ENCODE results near the gene CFAP65. TPM values are rescaled to one million over a fixed set of nuclear protein-coding genes. Genes with fewer than 3 reads are reported as not detected.
A peak's percentile ranks its signal among the peaks of the same experiment; 100 is the strongest.

The CFAP65 gene
- total and polyA plus RNA-seq, 2 of the 13 experiments (the other 11 are each of a cell fraction or from before 2014, with no cell fraction given): 0.05 TPM; not detected in 1

DNA sequence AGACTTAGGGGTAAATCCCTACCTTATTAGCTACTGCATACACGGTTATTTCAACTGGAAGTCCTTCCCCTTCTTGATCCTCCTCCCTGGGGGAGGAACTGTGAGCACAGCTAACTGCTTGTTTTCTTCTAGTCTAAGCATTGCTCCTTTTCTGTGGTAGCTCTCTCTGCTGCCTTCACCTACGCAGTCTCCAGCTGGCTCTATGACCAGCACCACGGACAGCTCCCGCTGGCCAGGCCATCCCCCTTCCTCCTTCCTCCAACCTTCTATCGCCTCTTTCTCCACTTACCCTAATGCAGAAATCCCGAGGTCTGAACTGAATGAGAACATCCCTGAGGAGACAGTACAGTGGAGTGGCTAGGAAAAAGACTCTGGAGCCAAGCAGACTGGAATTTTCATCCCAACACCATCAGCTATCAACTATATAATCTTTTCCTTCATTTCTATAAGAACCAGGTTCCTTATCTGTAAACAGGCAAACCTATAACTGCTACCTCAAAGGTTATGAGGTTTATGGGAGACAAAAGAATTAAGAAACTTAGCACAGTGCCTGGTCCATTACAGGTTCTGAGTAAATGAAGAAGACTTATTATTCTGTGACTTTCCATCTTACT, 4.7 kb upstream of the CFAP65 start (continued):
- TF ChIP-seq, protein P1, sequence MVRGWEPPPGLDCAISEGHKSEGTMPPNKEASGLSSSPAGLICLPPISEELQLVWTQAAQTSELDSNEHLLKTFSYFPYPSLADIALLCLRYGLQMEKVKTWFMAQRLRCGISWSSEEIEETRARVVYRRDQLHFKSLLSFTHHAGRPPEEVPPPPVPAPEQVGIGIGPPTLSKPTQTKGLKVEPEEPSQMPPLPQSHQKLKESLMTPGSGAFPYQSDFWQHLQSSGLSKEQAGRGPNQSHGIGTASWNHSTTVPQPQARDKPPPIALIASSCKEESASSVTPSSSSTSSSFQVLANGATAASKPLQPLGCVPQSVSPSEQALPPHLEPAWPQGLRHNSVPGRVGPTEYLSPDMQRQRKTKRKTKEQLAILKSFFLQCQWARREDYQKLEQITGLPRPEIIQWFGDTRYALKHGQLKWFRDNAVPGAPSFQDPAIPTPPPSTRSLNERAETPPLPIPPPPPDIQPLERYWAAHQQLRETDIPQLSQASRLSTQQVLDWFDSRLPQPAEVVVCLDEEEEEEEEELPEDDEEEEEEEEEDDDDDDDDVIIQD (CRISPR knock-in tag; IDR thresholded peaks at IDR 0.05; ENCODE audit: low read depth): no peak
- TF ChIP-seq ZNF333 (CRISPR knock-in tag; IDR thresholded peaks at IDR 0.05; ENCODE audit: borderline replicate concordance): no peak
- no peak for TF ChIP-seq ZBTB21 (CRISPR knock-in tag; IDR thresholded peaks at IDR 0.05)
- peak; percentile 71; the same call in 1 of the 2 replicates for TF ChIP-seq SRY (CRISPR knock-in tag; IDR thresholded peaks at IDR 0.05)
- TF ChIP-seq, protein P2, sequence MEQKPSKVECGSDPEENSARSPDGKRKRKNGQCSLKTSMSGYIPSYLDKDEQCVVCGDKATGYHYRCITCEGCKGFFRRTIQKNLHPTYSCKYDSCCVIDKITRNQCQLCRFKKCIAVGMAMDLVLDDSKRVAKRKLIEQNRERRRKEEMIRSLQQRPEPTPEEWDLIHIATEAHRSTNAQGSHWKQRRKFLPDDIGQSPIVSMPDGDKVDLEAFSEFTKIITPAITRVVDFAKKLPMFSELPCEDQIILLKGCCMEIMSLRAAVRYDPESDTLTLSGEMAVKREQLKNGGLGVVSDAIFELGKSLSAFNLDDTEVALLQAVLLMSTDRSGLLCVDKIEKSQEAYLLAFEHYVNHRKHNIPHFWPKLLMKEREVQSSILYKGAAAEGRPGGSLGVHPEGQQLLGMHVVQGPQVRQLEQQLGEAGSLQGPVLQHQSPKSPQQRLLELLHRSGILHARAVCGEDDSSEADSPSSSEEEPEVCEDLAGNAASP (CRISPR knock-in tag; IDR thresholded peaks at IDR 0.05; ENCODE audit: borderline replicate concordance): peak; percentile 58
- TF ChIP-seq ZNF547 (CRISPR knock-in tag; IDR thresholded peaks at IDR 0.05): 0 out of 2 replicates have a peak, but pooled peaks have one; percentile 50
- TF ChIP-seq U2AF1 (optimal IDR thresholded peaks at IDR 0.05; ENCODE audit: low read depth, low read length): no peak
- TF ChIP-seq ZSCAN12 (CRISPR knock-in tag; IDR thresholded peaks at IDR 0.05): 0 out of 2 replicates have a peak, but pooled peaks have one; percentile 36
- TF ChIP-seq PHF21A (CRISPR knock-in tag; IDR thresholded peaks at IDR 0.05): no peak
- TF ChIP-seq ZBTB42 (CRISPR knock-in tag; IDR thresholded peaks at IDR 0.05): no peak
- TF ChIP-seq, protein P3, sequence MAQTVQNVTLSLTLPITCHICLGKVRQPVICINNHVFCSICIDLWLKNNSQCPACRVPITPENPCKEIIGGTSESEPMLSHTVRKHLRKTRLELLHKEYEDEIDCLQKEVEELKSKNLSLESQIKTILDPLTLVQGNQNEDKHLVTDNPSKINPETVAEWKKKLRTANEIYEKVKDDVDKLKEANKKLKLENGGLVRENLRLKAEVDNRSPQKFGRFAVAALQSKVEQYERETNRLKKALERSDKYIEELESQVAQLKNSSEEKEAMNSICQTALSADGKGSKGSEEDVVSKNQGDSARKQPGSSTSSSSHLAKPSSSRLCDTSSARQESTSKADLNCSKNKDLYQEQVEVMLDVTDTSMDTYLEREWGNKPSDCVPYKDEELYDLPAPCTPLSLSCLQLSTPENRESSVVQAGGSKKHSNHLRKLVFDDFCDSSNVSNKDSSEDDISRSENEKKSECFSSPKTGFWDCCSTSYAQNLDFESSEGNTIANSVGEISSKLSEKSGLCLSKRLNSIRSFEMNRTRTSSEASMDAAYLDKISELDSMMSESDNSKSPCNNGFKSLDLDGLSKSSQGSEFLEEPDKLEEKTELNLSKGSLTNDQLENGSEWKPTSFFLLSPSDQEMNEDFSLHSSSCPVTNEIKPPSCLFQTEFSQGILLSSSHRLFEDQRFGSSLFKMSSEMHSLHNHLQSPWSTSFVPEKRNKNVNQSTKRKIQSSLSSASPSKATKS (CRISPR knock-in tag; IDR thresholded peaks at IDR 0.05): no peak
- no peak for TF ChIP-seq ATM (IDR thresholded peaks at IDR 0.05; ENCODE audit: borderline replicate concordance)
- no peak for TF ChIP-seq MED1 (CRISPR knock-in tag; IDR thresholded peaks at IDR 0.05)
- no peak for TF ChIP-seq ZNF879 (CRISPR knock-in tag; IDR thresholded peaks at IDR 0.05)
- no peak for TF ChIP-seq PRMT3 (CRISPR knock-in tag; IDR thresholded peaks at IDR 0.05; ENCODE audit: borderline replicate concordance, low read depth)
- TF ChIP-seq, protein P4, sequence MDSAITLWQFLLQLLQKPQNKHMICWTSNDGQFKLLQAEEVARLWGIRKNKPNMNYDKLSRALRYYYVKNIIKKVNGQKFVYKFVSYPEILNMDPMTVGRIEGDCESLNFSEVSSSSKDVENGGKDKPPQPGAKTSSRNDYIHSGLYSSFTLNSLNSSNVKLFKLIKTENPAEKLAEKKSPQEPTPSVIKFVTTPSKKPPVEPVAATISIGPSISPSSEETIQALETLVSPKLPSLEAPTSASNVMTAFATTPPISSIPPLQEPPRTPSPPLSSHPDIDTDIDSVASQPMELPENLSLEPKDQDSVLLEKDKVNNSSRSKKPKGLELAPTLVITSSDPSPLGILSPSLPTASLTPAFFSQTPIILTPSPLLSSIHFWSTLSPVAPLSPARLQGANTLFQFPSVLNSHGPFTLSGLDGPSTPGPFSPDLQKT (CRISPR knock-in tag; IDR thresholded peaks at IDR 0.05; ENCODE audit: borderline replicate concordance): no peak
- TF ChIP-seq MAF1 (CRISPR knock-in tag; IDR thresholded peaks at IDR 0.05; ENCODE audit: borderline replicate concordance): no peak
- no peak for TF ChIP-seq PHF5A (CRISPR knock-in tag; IDR thresholded peaks at IDR 0.05; ENCODE audit: low read depth, unreplicated experiment)
- TF ChIP-seq REXO4 (CRISPR knock-in tag; IDR thresholded peaks at IDR 0.05; ENCODE audit: borderline replicate concordance): 0 out of 2 replicates have a peak, but pooled peaks have one; percentile 37
- peak; percentile 51; the same call in 1 of the 2 replicates for TF ChIP-seq ZNF558 (CRISPR knock-in tag; IDR thresholded peaks at IDR 0.05; ENCODE audit: borderline replicate concordance)
- TF ChIP-seq ZNF878 (CRISPR knock-in tag; IDR thresholded peaks at IDR 0.05): no peak; the same call in 1 of the 2 replicates

Measured in HepG2 (cell line).